ENCODE results near the gene HBEGF. TPM values are rescaled to one million over a fixed set of nuclear protein-coding genes. Genes with fewer than 3 reads are reported as not detected.
A peak's percentile ranks its signal among the peaks of the same experiment; 100 is the strongest.

HBEGF gene
- total RNA-seq, 4 donors from 2014 or later: 4.7 to 17.4 (median 6.6) TPM

DNA sequence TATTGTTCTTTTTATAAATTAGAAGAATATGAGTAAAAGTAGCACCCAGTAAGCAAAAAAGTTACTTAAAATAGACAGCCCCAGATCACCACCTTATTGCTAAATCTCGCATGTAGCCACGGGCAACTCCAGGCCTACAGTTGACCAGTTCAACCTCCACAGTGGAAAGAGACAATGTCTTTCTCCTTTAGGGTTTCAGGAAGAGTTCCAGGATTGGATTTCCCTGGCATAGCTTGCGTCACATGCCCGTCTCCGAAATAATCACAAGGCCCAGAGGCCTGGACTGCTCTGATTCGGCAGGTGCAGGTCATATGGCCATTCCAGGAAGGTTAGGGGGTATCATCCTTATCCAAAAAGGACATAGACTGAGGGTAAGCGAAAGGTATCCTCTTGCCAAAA lies 33.6 kb downstream of the HBEGF start:
- 70 to 87% methylated on average over 6 to 7 of the region's 7 CpGs for WGBS, 2 donors (ENCODE audit: low coverage in 1 of 2)
- Histone ChIP-seq H3K4me1 (peaks cover 0 to 26% (median 0%) of the 10 kb centered on the region in 3 donors), H3K27ac (peak overlapping the region in 3 of 4 donors; percentile 53 to 76 (median 61)), H3K27me3 (no peaks in the 10 kb centered on the region), H3K36me3 (no peaks in the 10 kb centered on the region), H3K4me3 (no peak overlapping the region), H3K9me3 (no peaks in the 10 kb centered on the region)
- ATAC-seq: no peak
- no peak for TF ChIP-seq POLR2AphosphoS5 (IDR thresholded peaks at IDR 0.05)
- TF ChIP-seq POLR2A (IDR thresholded peaks at IDR 0.05): no peak
- TF ChIP-seq EP300 (IDR thresholded peaks at IDR 0.05): no peak
- TF ChIP-seq CTCF (IDR thresholded peaks at IDR 0.05): no peak

DNA sequence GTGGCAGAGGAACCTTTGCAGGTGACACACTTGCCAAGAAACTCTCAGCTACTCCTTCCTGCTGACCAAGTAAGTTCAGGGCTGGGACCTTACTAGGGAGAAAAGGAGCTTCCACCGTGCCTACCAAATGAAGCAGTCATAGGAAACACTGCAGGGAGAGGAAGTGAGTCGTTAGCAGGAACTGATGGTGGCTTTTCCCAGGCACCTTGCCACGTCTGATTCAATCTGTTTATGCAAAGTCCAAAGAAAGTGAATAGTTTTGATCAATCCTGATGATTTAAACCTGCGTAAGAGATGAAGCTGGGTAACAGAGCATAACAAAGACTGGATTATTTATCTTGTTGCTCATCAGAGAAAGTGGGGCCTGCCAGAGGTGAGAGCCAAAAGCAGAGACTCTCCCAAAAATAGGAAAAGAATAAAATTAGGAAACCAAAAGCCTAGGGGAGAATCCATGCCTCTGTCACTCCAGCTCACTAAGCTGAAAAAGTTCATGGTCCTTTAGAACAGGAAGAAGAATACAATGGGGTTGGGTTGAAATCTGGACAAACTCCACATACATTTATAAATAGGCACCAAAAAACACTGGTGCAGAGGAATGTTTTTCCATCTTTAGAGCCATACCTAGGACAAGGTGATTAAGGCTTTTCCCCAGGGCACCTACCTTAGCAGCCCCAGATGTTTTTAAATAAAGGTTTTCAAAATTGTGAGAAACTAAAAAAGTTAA lies 34.2 kb downstream of the HBEGF start:
- ATAC-seq: peak; percentile 81
- Histone ChIP-seq H3K27ac (peak overlapping the region in 3 of 4 donors; percentile 53 to 76 (median 61)), H3K4me1 (peaks cover 0 to 26% (median 0%) of the 10 kb centered on the region in 3 donors), H3K27me3 (no peaks in the 10 kb centered on the region), H3K36me3 (no peaks in the 10 kb centered on the region), H3K4me3 (no peak overlapping the region), H3K9me3 (no peaks in the 10 kb centered on the region)
- TF ChIP-seq POLR2AphosphoS5 (IDR thresholded peaks at IDR 0.05) (peak; percentile 21), POLR2A (IDR thresholded peaks at IDR 0.05) (no peak), CTCF (IDR thresholded peaks at IDR 0.05) (no peak), EP300 (IDR thresholded peaks at IDR 0.05) (no peak)
- WGBS, 2 donors (ENCODE audit: low coverage in 1 of 2): 7 to 21% methylated on average over 4 of the region's 4 CpGs

DNA sequence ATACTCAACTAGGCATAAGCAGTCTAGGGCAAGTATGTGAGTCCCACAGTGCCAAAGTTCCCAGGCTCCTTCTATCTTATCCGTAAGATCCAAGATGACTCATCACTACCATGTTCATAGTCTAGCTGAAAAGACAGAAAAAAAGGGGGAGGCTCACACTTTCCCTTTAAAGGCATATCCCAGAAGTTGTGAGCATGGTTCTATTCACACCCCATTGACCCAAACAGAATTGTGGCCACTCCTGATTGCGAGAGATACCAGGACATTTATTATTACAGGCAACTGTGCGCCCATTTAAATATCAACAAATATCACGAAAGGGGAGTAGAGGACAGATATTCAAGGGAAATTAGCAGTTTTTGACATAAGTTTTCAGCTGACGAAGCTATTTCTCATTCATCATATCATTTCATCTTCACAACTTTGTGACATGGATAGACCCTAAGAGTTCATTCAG lies 35.4 kb downstream of the HBEGF start:
- Histone ChIP-seq H3K27me3 (no peaks in the 10 kb centered on the region), H3K4me3 (no peak overlapping the region), H3K27ac (peak overlapping the region in 3 of 4 donors; percentile 53 to 76 (median 61)), H3K4me1 (peaks cover 0 to 26% (median 0%) of the 10 kb centered on the region in 3 donors), H3K36me3 (no peaks in the 10 kb centered on the region), H3K9me3 (no peaks in the 10 kb centered on the region)
- 56 to 74% methylated on average over 3 to 5 of the region's 5 CpGs for WGBS, 2 donors (ENCODE audit: low coverage in 1 of 2)
- peak; percentile 60 for ATAC-seq
- TF ChIP-seq EP300 (IDR thresholded peaks at IDR 0.05): no peak

GRCh38 chr5:140310434-140310833 lies 36.0 kb downstream of the HBEGF start:
- H3K4me3 ChIP-seq: no peak overlapping the region
- TF ChIP-seq POLR2A (IDR thresholded peaks at IDR 0.05) (no peak), EP300 (IDR thresholded peaks at IDR 0.05) (no peak), CTCF (IDR thresholded peaks at IDR 0.05) (no peak)
- no peaks in the 10 kb centered on the region for H3K27me3 ChIP-seq
- no peaks in the 10 kb centered on the region for H3K9me3 ChIP-seq
- 75 to 76% methylated on average over 2 of the region's 2 CpGs for WGBS, 2 donors (ENCODE audit: low coverage in 1 of 2)
- H3K27ac ChIP-seq: peak overlapping the region in 3 of 4 donors; percentile 53 to 76 (median 61)
- peaks cover 0 to 26% (median 0%) of the 10 kb centered on the region in 3 donors for H3K4me1 ChIP-seq
- no peaks in the 10 kb centered on the region for H3K36me3 ChIP-seq
- ATAC-seq: no peak

DNA sequence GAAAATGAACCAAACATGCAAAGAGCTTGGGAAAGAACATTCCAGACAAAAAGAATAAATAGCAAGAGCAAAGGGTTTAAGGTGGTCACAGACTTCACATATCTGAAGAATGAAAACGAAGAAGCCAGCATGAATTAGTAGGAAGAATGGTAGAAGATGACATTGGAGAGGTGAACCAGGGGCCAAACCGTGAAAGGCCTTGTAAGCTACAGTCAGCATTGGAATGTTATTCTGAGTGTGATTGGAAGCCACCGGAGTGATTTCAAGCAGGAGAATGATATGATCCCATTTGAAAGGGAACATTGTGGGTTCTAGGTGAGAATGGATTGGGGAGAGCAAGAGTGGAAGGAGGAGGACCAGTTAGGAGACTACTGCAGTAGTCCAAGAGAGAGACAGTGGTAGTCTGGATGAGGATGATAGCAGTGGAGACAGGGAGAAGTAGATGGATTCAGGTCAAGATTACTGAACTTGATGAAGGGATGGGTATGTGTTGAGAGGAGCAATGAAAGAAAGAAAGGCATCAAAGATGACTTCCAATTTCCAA lies 36.6 kb downstream of the HBEGF start:
- no peaks in the 10 kb centered on the region for H3K36me3 ChIP-seq
- no peak overlapping the region for H3K4me3 ChIP-seq
- peaks cover 0 to 26% (median 0%) of the 10 kb centered on the region in 3 donors for H3K4me1 ChIP-seq
- no peak for ATAC-seq
- 76 to 100% methylated on average over 1 to 3 of the region's 3 CpGs for WGBS, 2 donors (ENCODE audit: low coverage in 1 of 2)
- TF ChIP-seq CTCF (IDR thresholded peaks at IDR 0.05): no peak
- TF ChIP-seq EP300 (IDR thresholded peaks at IDR 0.05): no peak
- no peak for TF ChIP-seq POLR2AphosphoS5 (IDR thresholded peaks at IDR 0.05)
- no peak for TF ChIP-seq POLR2A (IDR thresholded peaks at IDR 0.05)
- no peaks in the 10 kb centered on the region for H3K27me3 ChIP-seq
- no peak overlapping the region for H3K27ac ChIP-seq
- H3K9me3 ChIP-seq: no peaks in the 10 kb centered on the region
